Measurements from ENCODE around the gene APBA2. TPM values are rescaled to one million over a fixed set of nuclear protein-coding genes. Genes with fewer than 3 reads are reported as not detected.

The APBA2 gene
- total RNA-seq, 1 donor from 2014 or later = 3.8 TPM

DNA sequence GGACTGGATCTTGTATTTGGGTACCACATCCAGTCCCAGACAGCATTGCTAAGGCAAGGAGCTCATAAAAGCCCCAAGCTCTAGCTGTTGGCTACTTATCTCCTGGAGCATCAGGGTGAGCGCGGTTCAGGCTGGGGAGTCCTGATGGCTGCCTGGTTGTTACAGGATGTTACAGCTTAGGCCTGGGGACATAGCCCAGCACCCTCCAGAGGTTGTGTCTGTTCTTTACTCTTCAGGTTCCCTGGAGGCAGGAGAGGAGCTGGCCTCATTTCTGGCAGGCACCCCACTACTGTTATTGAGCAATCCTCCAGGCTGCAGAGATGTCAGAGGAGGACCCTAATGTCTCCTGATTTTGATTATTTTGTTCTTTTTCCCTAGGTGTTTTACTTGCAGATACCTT lies 26.6 kb downstream of the APBA2 start:
- ATAC-seq = no peak
- DNase-seq = peak; percentile 30
- no peaks in the 10 kb centered on the region for H3K36me3 ChIP-seq
- no peak overlapping the region for H3K27ac ChIP-seq
- TF ChIP-seq, protein P1, sequence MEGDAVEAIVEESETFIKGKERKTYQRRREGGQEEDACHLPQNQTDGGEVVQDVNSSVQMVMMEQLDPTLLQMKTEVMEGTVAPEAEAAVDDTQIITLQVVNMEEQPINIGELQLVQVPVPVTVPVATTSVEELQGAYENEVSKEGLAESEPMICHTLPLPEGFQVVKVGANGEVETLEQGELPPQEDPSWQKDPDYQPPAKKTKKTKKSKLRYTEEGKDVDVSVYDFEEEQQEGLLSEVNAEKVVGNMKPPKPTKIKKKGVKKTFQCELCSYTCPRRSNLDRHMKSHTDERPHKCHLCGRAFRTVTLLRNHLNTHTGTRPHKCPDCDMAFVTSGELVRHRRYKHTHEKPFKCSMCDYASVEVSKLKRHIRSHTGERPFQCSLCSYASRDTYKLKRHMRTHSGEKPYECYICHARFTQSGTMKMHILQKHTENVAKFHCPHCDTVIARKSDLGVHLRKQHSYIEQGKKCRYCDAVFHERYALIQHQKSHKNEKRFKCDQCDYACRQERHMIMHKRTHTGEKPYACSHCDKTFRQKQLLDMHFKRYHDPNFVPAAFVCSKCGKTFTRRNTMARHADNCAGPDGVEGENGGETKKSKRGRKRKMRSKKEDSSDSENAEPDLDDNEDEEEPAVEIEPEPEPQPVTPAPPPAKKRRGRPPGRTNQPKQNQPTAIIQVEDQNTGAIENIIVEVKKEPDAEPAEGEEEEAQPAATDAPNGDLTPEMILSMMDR (IDR thresholded peaks at IDR 0.05) = no peak
- no peaks in the 10 kb centered on the region for H3K4me1 ChIP-seq
- intact Hi-C loops (cut with DNase I) = no loop called here
- H3K27me3 ChIP-seq (ENCODE audit: low read depth) = no peaks in the 10 kb centered on the region
- no peaks in the 10 kb centered on the region for H3K9me3 ChIP-seq
- no peak overlapping the region for H3K4me3 ChIP-seq

DNA sequence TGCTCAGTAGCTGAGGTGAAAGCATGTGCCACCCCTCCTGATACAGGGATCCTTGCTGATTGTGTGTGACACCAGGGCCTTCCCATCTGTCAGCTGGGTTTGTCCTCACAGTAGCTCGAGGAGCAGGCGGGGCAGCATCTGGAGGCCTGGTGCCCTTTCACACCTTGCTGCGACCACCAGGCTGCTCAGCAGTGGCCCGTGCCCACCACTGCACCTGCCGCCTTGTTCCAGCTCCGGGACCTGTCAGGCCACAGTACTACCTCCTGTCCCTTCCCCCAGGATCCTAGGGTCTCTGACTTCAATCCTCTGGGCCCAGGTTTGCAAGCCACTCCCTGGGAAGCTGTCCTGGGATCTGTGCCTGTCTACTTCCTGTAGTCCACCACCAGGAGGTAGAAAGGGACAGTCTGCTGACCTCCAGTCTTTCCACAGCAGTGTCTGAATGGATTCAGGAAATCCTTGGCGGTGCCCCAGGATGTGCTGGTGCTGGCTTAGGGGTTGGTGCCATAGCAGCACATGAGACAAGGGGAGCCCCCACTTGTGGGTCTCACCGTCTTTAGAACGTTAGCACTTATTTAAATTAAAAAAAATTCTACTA lies 27.5 kb downstream of the APBA2 start:
- TF ChIP-seq, protein P1 (IDR thresholded peaks at IDR 0.05) = no peak
- no peak overlapping the region for H3K27ac ChIP-seq
- DNase-seq (peak; percentile 34), ATAC-seq (no peak)
- H3K9me3 ChIP-seq = no peaks in the 10 kb centered on the region
- H3K4me1 ChIP-seq = no peaks in the 10 kb centered on the region
- H3K4me3 ChIP-seq = no peak overlapping the region
- no peaks in the 10 kb centered on the region for H3K36me3 ChIP-seq
- intact Hi-C loops (cut with DNase I) = no loop called here
- H3K27me3 ChIP-seq (ENCODE audit: low read depth) = no peaks in the 10 kb centered on the region

DNA sequence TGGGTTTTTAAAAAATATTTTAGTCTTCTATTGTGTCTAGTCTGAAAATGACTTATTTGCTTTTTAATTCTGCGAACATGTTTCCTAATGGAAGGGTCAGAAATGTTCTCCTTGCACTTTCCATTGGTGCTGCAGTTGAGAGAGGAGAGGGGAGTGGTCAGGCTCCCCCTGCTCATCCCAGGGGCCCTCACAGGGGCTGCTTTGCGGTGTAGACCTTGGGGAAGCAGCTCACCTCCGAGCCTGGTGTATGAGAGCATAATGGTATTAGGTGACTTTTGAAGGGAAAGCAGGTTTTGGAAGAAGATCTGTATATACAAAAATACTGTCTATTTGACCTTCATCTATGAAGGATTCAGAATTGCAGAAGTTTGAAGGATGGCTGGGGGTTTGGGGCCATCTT lies 28.3 kb downstream of the APBA2 start:
- Histone ChIP-seq H3K27me3 (ENCODE audit: low read depth) (no peaks in the 10 kb centered on the region), H3K27ac (no peak overlapping the region), H3K9me3 (no peaks in the 10 kb centered on the region), H3K4me3 (no peak overlapping the region), H3K36me3 (no peaks in the 10 kb centered on the region), H3K4me1 (no peaks in the 10 kb centered on the region)
- no peak for ATAC-seq
- TF ChIP-seq, protein P1 (IDR thresholded peaks at IDR 0.05) = no peak
- DNase-seq = no peak
- intact Hi-C loops (cut with DNase I) = no loop called here

- no peak overlapping the region for H3K27ac ChIP-seq
- H3K9me3 ChIP-seq = no peaks in the 10 kb centered on the region
- no peak overlapping the region for H3K4me3 ChIP-seq
- intact Hi-C loops (cut with DNase I) = no loop called here
- H3K4me1 ChIP-seq = no peaks in the 10 kb centered on the region
- no peaks in the 10 kb centered on the region for H3K27me3 ChIP-seq (ENCODE audit: low read depth)
- TF ChIP-seq, protein P1 (IDR thresholded peaks at IDR 0.05) = no peak
- ATAC-seq (no peak), DNase-seq (peak; percentile 34)
- no peaks in the 10 kb centered on the region for H3K36me3 ChIP-seq
These were observed 28.8 kb downstream of the APBA2 start for GRCh38 chr15:28914483-28915023.

DNA sequence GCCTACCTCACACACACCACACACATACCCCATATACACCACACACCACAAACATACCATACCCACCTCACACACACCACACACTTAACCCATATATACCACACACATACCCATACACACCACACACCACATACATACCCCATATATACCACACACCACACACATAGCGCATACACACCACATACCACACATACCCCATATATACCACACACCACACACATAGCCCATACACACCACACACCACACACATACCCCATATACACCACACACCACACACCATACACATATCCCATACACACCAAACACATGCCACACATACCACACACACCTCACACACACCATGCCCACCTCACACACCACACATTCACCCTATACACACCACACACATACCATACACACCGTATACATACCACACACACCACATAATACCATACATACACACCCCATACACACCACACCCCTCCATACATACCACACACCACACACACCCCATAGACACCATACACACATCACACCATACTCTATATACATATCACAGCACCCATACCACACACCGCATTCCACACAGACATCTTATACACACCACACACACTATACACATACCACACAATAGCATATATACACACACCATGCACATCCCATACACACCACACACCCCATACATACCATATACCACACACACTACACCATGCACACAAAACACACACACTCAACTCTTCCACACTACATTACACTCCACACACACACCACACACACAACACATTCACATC lies 29.5 kb downstream of the APBA2 start:
- Histone ChIP-seq H3K36me3 (no peaks in the 10 kb centered on the region), H3K27ac (no peak overlapping the region), H3K27me3 (ENCODE audit: low read depth) (no peaks in the 10 kb centered on the region), H3K9me3 (no peaks in the 10 kb centered on the region), H3K4me1 (no peaks in the 10 kb centered on the region), H3K4me3 (no peak overlapping the region)
- intact Hi-C loops (cut with DNase I) = no loop called here
- TF ChIP-seq, protein P1 (IDR thresholded peaks at IDR 0.05) = no peak
- DNase-seq (no peak), ATAC-seq (peak; percentile 49 to 69)

Measured in lower lobe of right lung (tissue), 2 donors.